Neural progenitor cell (in vitro differentiated cells): ENCODE results near the gene SHQ1.

Source experiments
- CTCF ChIP-seq: fragments of 200-600 bp; sonication (generic); IDR thresholded peaks from 2 replicates; pipeline ENCODE4 v1.5.1; 2017; ENCODE audit warnings: antibody characterized with exemption, mild to moderate bottlenecking
- EZH2 ChIP-seq: fragments of 200-600 bp; sonication (generic); IDR thresholded peaks from 2 replicates; pipeline ENCODE4 v1.6.1; 2017; ENCODE audit warnings: antibody characterized with exemption, mild to moderate bottlenecking, moderate library complexity
- EZH2phosphoT487 ChIP-seq: fragments of 200-600 bp; sonication (generic); IDR thresholded peaks from 2 replicates; pipeline ENCODE4 v1.6.1; 2017; ENCODE audit warnings: antibody characterized with exemption

DNA sequence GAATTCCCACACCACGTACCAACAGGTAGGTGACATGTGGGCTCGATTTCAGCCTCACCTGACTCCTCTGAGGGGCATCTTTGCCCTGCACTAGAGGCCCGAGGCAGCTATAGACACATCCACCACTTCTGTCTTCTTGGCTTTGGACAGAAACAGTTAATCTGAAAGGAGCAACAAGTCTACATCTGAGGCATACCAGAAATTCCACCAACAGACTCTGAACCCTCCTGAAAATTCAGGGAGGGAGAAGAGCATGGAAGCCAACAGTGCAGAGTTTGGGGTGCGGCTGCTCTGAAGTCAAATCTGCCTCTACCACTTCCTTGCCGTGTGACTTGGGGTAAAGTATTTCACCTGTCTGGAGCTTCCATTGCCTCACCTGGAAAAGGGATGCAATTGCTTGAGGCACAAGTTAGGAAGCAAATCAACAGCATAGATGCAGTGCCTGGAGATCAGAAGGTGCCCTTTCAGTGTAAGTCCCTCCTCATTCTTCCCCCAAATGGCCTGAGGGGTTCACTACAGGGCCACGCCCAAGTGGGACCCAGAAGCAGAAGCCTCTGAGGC is 119.8 kb downstream of the SHQ1 start:
- TF ChIP-seq EZH2 = no peak
- no peak for TF ChIP-seq CTCF
- no peak for TF ChIP-seq EZH2phosphoT487
